B cell (primary cell): ENCODE measurements around the gene GOLT1B.

ENCODE experiments used
- CTCF ChIP-seq: fragments of 200-600 bp; IDR thresholded peaks from one replicate; pipeline ENCODE4 v1.8.0; 2022; ENCODE audit warnings: antibody characterized with exemption, mild to moderate bottlenecking
- EZH2 ChIP-seq: IDR thresholded peaks from 2 replicates; pipeline ENCODE4 v1.6.1; 2012; ENCODE audit warnings: borderline replicate concordance, low read depth, mild to moderate bottlenecking, moderate library complexity, low read length; ENCODE audit not compliant: insufficient read depth, poor library complexity, severe bottlenecking

GRCh38 chr12:21566223-21566906 is 64.8 kb downstream of the GOLT1B start:
- no peak for TF ChIP-seq CTCF
- no peak for TF ChIP-seq EZH2
